ENCODE results near the gene SPAG6. TPM values are rescaled to one million over a fixed set of nuclear protein-coding genes. Genes with fewer than 3 reads are reported as not detected.

The SPAG6 gene
- total RNA-seq, 4 donors from 2014 or later: 0.19 TPM; not detected in 3

GRCh38 chr10:22316286-22317075 is 28.8 kb upstream of the SPAG6 start, which contains the start of gene COMMD3:
Gene COMMD3, plus strand, starts transcription at chr10:22316388. Its CDS starts 30 bp downstream, at chr10:22316418.
- WGBS, 2 donors: 0 to 3% methylated on average over 4 to 13 of the region's 63 CpGs

GRCh38 chr10:22317076-22317370 is 28.3 kb upstream of the SPAG6 start:
- no peaks in the 10 kb centered on the region for H3K36me3 ChIP-seq
- H3K4me1 ChIP-seq: peaks cover 0 to 46% (median 8%) of the 10 kb centered on the region in 3 donors
- intact Hi-C loops (cut with DNase I): loop anchor here (10.0 kb wide), 1 partner anchor 62 kb away; no protein-coding TSS in a partner anchor
- no peaks in the 10 kb centered on the region for H3K9me3 ChIP-seq
- DNase-seq: no peak
- peak in 1 of 4 donors; percentile 4 for TF ChIP-seq POLR2A (IDR thresholded peaks at IDR 0.05)
- TF ChIP-seq, protein P1, sequence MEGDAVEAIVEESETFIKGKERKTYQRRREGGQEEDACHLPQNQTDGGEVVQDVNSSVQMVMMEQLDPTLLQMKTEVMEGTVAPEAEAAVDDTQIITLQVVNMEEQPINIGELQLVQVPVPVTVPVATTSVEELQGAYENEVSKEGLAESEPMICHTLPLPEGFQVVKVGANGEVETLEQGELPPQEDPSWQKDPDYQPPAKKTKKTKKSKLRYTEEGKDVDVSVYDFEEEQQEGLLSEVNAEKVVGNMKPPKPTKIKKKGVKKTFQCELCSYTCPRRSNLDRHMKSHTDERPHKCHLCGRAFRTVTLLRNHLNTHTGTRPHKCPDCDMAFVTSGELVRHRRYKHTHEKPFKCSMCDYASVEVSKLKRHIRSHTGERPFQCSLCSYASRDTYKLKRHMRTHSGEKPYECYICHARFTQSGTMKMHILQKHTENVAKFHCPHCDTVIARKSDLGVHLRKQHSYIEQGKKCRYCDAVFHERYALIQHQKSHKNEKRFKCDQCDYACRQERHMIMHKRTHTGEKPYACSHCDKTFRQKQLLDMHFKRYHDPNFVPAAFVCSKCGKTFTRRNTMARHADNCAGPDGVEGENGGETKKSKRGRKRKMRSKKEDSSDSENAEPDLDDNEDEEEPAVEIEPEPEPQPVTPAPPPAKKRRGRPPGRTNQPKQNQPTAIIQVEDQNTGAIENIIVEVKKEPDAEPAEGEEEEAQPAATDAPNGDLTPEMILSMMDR (IDR thresholded peaks at IDR 0.05): no peak
- H3K27ac ChIP-seq: peak overlapping the region; percentile 89 to 95 (median 94)
- 8 to 9% methylated on average over 9 of the region's 9 CpGs for WGBS, 2 donors
- H3K4me3 ChIP-seq: peak overlapping the region; percentile 68 to 92 (median 82)
- peaks cover 0 to 2% (median under 1%) of the 10 kb centered on the region in 4 donors for H3K27me3 ChIP-seq

More at GRCh38 chr10:22316286-22317075, 28.8 kb upstream of the SPAG6 start, which contains the start of gene COMMD3:
- Histone ChIP-seq H3K27ac (peak within 1 kb of the TSS; percentile 89 to 95 (median 94)), H3K9me3 (no peaks in the 10 kb centered on the region), H3K4me1 (peaks cover 0 to 45% (median 8%) of the 10 kb centered on the region in 3 donors), H3K27me3 (no peaks in the 10 kb centered on the region), H3K36me3 (no peaks in the 10 kb centered on the region), H3K4me3 (peak within 1 kb of the TSS; percentile 68 to 92 (median 82))
- DNase-seq: peak; percentile 64
- intact Hi-C loops (cut with DNase I): loop anchor here (10.0 kb wide), 1 partner anchor 62 kb away; no protein-coding TSS in a partner anchor
- TF ChIP-seq, protein P1 (IDR thresholded peaks at IDR 0.05): no peak
- TF ChIP-seq POLR2A (IDR thresholded peaks at IDR 0.05): peak in 3 of 4 donors; percentile 18 to 85 (median 41)

DNA sequence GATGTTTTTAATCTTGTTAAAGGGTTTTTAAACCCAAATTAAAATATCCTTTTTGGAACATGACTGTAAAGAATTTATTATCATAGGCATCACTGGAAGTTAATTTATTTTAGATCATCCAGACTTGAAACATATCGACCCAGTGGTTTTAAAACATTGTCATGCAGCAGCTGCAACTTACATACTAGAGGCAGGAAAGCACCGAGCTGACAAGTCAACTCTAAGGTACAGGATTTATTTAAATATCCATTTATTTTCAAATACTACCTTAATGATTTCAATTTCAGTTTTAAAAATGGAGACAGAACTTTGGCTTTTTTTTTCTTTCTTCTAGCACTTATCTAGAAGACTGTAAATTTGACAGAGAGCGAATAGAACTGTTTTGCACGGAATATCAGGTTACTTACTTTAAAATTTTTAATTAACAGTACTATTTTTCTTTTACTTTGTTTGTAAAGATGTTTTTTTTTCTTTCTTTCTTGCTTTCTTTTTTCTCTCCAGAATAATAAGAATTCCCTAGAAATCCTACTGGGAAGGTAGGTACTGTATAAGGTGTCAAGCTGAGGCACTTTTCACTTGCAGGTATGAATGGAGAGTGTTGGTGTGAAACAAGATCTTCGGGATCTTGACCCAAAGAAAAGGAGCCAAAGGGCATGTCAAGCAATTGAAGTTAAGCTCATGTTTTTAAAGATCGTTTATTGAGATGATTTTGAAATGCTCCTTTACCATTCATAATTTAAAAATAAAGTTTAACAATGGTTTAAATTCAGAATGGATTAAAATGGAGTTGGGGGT is 27.3 kb upstream of the SPAG6 start:
- 72 to 89% methylated on average over 6 of the region's 6 CpGs for WGBS, 2 donors
- Histone ChIP-seq H3K27ac (peak overlapping the region in 1 of 4 donors; percentile 93), H3K9me3 (no peaks in the 10 kb centered on the region)

GRCh38 chr10:22318772-22319171 is 26.5 kb upstream of the SPAG6 start:
- H3K36me3 ChIP-seq: no peaks in the 10 kb centered on the region
- 93 to 97% methylated on average over 3 of the region's 3 CpGs for WGBS, 2 donors
- TF ChIP-seq, protein P1 (IDR thresholded peaks at IDR 0.05): no peak
- no peak for TF ChIP-seq POLR2A (IDR thresholded peaks at IDR 0.05)
- H3K27ac ChIP-seq: no peak overlapping the region
- H3K4me3 ChIP-seq: no peak overlapping the region
- intact Hi-C loops (cut with DNase I): loop anchor here (10.0 kb wide), 1 partner anchor 64 kb away; no protein-coding TSS in a partner anchor
- DNase-seq: no peak
- H3K9me3 ChIP-seq: no peaks in the 10 kb centered on the region
- peaks cover 0 to 19% (median 3%) of the 10 kb centered on the region in 4 donors for H3K27me3 ChIP-seq
- H3K4me1 ChIP-seq: peaks cover 0 to 64% (median 15%) of the 10 kb centered on the region in 3 donors

More for the DNA sequence above, 27.3 kb upstream of the SPAG6 start:
- Histone ChIP-seq H3K4me1 (peaks cover 0 to 55% (median 15%) of the 10 kb centered on the region in 3 donors), H3K4me3 (no peak overlapping the region), H3K36me3 (no peaks in the 10 kb centered on the region), H3K27me3 (peaks cover 0 to 11% (median 3%) of the 10 kb centered on the region in 4 donors)
- no peak for DNase-seq
- intact Hi-C loops (cut with DNase I): loop anchor here (10.0 kb wide), 1 partner anchor 63 kb away; no protein-coding TSS in a partner anchor
- TF ChIP-seq POLR2A (IDR thresholded peaks at IDR 0.05): no peak
- TF ChIP-seq, protein P1 (IDR thresholded peaks at IDR 0.05): no peak

Data from esophagus squamous epithelium (tissue), 5 donors.